PC-3 (cell line): ENCODE data around the gene DBP. TPM values are rescaled to one million over a fixed set of nuclear protein-coding genes. Genes with fewer than 3 reads are reported as not detected.
A peak's percentile ranks its signal among the peaks of the same experiment; 100 is the strongest.

Experiments
- ATAC-seq: fragments of 200-7000 bp; cut with Tn5 transposase; 2 replicates; pipeline ENCODE4 v1.9.1; 2020; ENCODE audit warnings: mild to moderate bottlenecking, moderate library complexity
- BruUV-seq: library from RNA; stranded (reverse); fragments of 400-500 nt; replicated peaks from 2 replicates; lab custom pipeline; 2021; lab: Mats Ljungman, UMichigan
- CTCF ChIA-PET: fragments of 300-600 bp; sonication (Branson Sonifier 250); formaldehyde crosslinking; loops from one replicate; lab custom pipeline; 2022; ENCODE audit warnings: antibody characterized with exemption; lab: Charles Lee
- POLR2A ChIA-PET: fragments of 300-600 bp; sonication (Branson Sonifier 250); formaldehyde crosslinking; loops from one replicate; lab custom pipeline; 2022; ENCODE audit warnings: antibody characterized with exemption; ENCODE audit not compliant: unreplicated experiment; lab: Charles Lee
- DNase-seq: peaks from one replicate; pipeline ENCODE4 v3.0.0-alpha.2; 2015
- H2AFZ ChIP-seq: fragments of 300-600 bp; sonication (generic); 2 replicates; pipeline ENCODE4 v1.6.0; 2016; ENCODE audit warnings: antibody characterized with exemption, low read length
- H3F3A ChIP-seq: fragments of 300-600 bp; sonication (generic); one replicate; pipeline ENCODE4 v1.6.0; 2017; ENCODE audit warnings: antibody characterized with exemption, low read length, control low read depth, mild to moderate bottlenecking; ENCODE audit not compliant: unreplicated experiment
- H3K27ac ChIP-seq: fragments of 300-600 bp; sonication (generic); 2 replicates; pipeline ENCODE4 v1.5.1; 2016; ENCODE audit warnings: mild to moderate bottlenecking, low read length
- H3K27me3 ChIP-seq: fragments of 300-600 bp; sonication (generic); 2 replicates; pipeline ENCODE4 v1.6.1; 2016; ENCODE audit warnings: low read length, mixed read lengths
- H3K36me3 ChIP-seq: fragments of 300-600 bp; sonication (generic); 2 replicates; pipeline ENCODE4 v1.6.1; 2016; ENCODE audit warnings: low read depth, mixed run types, low read length, mixed read lengths
- H3K4me1 ChIP-seq: fragments of 300-600 bp; sonication (generic); 2 replicates; pipeline ENCODE4 v1.5.1; 2016; ENCODE audit warnings: low read length; ENCODE audit not compliant: insufficient read depth
- H3K4me2 ChIP-seq: fragments of 300-600 bp; sonication (generic); 2 replicates; pipeline ENCODE4 v1.6.0; 2016; ENCODE audit warnings: low read length
- H3K4me3 ChIP-seq: fragments of 300-600 bp; sonication (generic); 2 replicates; pipeline ENCODE4 v1.5.1; 2016; ENCODE audit warnings: mild to moderate bottlenecking, low read length, mixed read lengths
- H3K79me2 ChIP-seq: fragments of 300-600 bp; sonication (generic); 2 replicates; pipeline ENCODE4 v1.6.1; 2017; ENCODE audit warnings: low read length, mixed read lengths
- H3K9ac ChIP-seq: fragments of 300-600 bp; sonication (generic); 2 replicates; pipeline ENCODE4 v1.6.0; 2016; ENCODE audit warnings: mild to moderate bottlenecking, low read length
- H3K9me2 ChIP-seq: fragments of 300-600 bp; sonication (generic); replicated peaks from 2 replicates; pipeline ENCODE4 v1.6.1; 2016; ENCODE audit warnings: mixed run types, low read length, mixed read lengths
- H3K9me3 ChIP-seq: fragments of 300-600 bp; sonication (generic); 2 replicates; pipeline ENCODE4 v1.6.1; 2016; ENCODE audit warnings: low read length, mixed read lengths
- H4K20me1 ChIP-seq: fragments of 300-600 bp; sonication (generic); 2 replicates; pipeline ENCODE4 v1.6.1; 2016; ENCODE audit warnings: low read length, mixed read lengths
- CTCF ChIP-seq: fragments of 300-600 bp; sonication (generic); conservative IDR thresholded peaks from 2 replicates; pipeline ENCODE4 v1.5.1; 2017; ENCODE audit warnings: antibody characterized with exemption, low read depth, mild to moderate bottlenecking, low read length
- EZH2 ChIP-seq: fragments of 300-600 bp; sonication (generic); IDR thresholded peaks from one replicate; pipeline ENCODE4 v1.6.1; 2017; ENCODE audit warnings: antibody characterized with exemption, mild to moderate bottlenecking, low read length; ENCODE audit not compliant: unreplicated experiment
- EZH2phosphoT487 ChIP-seq: fragments of 300-600 bp; sonication (generic); IDR thresholded peaks from 2 replicates; pipeline ENCODE4 v1.6.1; 2018; ENCODE audit warnings: mild to moderate bottlenecking, antibody characterized with exemption, low read length, borderline replicate concordance
- intact Hi-C: fragments of 100-400 bp; cut with micrococcal nuclease; formaldehyde crosslinking; loops from 2 replicates; pipeline ENCODE4 v1.9.0; 2023
- total RNA-seq: library from RNA; depleted of rRNA; stranded (reverse); fragments of >200 nt; gene quantifications from 2 replicates; pipeline ENCODE4 v1.2.3, GENCODE V29; 2014

DBP gene
- total RNA-seq, 1 experiment from 2014 or later, result 12.2 TPM

DNA sequence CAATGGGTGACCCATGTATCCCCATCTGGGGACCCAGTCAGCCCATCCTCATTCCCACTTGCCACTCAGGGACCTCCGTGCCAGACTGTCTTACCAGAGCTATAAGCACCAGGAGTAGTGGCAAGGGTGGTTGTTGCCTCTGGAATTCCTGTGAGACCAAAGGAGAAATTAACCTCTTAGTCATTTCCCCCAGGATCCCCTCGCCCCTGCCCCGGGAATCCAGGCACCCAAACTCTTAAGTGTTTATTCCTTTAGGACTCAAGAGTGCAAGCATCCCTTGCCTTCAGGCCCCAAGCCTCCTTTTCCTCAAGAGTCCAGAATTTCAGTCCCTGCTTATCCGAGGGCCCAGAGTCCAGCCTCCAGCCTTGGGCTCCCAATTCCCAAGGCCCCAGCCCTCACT, 26.5 kb upstream of the DBP start:
- intact Hi-C loops, result no loop called here
- Histone ChIP-seq H3K4me1 (no peaks in the 10 kb centered on the region), H3K9me2 (no peaks in the 10 kb centered on the region), H3K27me3 (no peaks in the 10 kb centered on the region), H3F3A (no peaks in the 10 kb centered on the region), H4K20me1 (no peaks in the 10 kb centered on the region), H3K9me3 (no peaks in the 10 kb centered on the region), H3K9ac (no peak overlapping the region), H3K27ac (no peak overlapping the region), H3K4me2 (no peak overlapping the region), H2AFZ (no peak overlapping the region), H3K79me2 (no peaks in the 10 kb centered on the region), H3K4me3 (no peak overlapping the region), H3K36me3 (no peaks in the 10 kb centered on the region)
- CTCF ChIA-PET, result no interaction called here
- DNase-seq (no peak), ATAC-seq (no peak)
- no TSS peak for BruUV-seq
- TF ChIP-seq EZH2phosphoT487, result no peak
- TF ChIP-seq CTCF, result no peak
- TF ChIP-seq EZH2, result no peak
- POLR2A ChIA-PET, result no interaction called here

GRCh38 chr19:48661711-48662090, 24.5 kb upstream of the DBP start:
- Histone ChIP-seq H3K79me2 (no peaks in the 10 kb centered on the region), H3K27ac (no peak overlapping the region), H3K4me3 (no peak overlapping the region), H3K4me2 (no peak overlapping the region), H4K20me1 (no peaks in the 10 kb centered on the region), H3K27me3 (no peaks in the 10 kb centered on the region), H2AFZ (no peak overlapping the region), H3K9ac (no peak overlapping the region), H3F3A (no peaks in the 10 kb centered on the region), H3K9me2 (no peaks in the 10 kb centered on the region), H3K9me3 (no peaks in the 10 kb centered on the region), H3K4me1 (no peaks in the 10 kb centered on the region), H3K36me3 (no peaks in the 10 kb centered on the region)
- BruUV-seq, result no TSS peak
- intact Hi-C loops, result no loop called here
- DNase-seq, result no peak
- ATAC-seq, result no peak
- ChIA-PET CTCF (no interaction called here), POLR2A (no interaction called here)
- TF ChIP-seq EZH2phosphoT487 (no peak), CTCF (no peak), EZH2 (no peak)

DNA sequence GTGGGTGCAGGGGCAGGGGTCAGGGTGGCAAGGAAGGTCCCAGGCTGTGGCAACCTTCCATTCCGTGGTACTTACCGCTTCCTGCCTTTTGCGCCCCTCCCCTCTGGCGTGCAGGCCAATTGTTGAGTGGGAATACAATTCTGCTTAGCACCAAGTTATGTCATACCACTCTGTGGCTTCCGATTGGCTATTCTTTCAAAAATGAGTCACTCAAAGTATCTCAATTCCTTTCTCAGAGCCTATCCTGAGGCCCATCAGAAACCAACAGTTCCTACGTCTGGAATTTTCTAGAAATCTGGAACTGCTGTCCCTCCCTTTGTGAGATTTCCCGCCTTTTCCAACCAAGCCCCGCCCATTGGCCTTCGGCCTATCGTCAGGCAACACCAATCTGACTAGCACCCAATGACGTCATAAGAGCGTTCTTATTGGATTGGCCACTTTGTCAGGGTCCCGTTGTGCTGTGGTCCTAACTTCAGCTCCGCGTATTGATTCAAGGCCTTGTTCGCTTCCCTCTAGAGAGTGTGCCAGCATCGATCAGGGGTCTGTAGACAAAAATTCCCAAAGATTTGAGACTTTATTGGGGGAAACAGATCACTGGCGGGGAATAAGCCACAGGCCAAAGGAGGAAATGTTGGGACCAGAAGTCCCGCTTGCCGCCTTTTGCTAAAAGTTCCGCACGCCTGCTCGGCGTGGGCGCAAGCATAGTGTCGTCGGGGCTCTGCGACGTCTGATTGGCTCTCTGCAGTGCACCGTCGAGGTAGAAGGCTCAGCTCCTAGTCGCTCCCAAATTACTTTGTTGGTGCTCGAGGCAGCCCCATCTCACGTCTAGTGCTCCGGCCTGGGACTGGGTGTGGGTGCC, 23.9 kb upstream of the DBP start:
- Histone ChIP-seq H3K27me3 (no peaks in the 10 kb centered on the region), H3K9me3 (no peaks in the 10 kb centered on the region), H3K4me3 (no peak overlapping the region), H3K36me3 (no peaks in the 10 kb centered on the region), H3F3A (no peaks in the 10 kb centered on the region), H2AFZ (peak overlapping the region; percentile 61; the same call in 1 of the 2 replicates), H3K9me2 (no peaks in the 10 kb centered on the region), H4K20me1 (no peaks in the 10 kb centered on the region), H3K4me2 (0 out of 2 replicates have a peak overlapping the region, but pooled peaks have one; percentile 13), H3K4me1 (no peaks in the 10 kb centered on the region), H3K9ac (no peak overlapping the region), H3K79me2 (no peaks in the 10 kb centered on the region), H3K27ac (no peak overlapping the region)
- ATAC-seq, result peak; percentile 75
- ChIA-PET POLR2A (no interaction called here), CTCF (no interaction called here)
- no TSS peak for BruUV-seq
- peak; percentile 79 for DNase-seq
- TF ChIP-seq CTCF (no peak), EZH2phosphoT487 (no peak), EZH2 (no peak)
- intact Hi-C loops, result no loop called here
